ENCODE measurements around the gene FAM32A. TPM values are rescaled to one million over a fixed set of nuclear protein-coding genes. Genes with fewer than 3 reads are reported as not detected.

Gene FAM32A
- total and polyA plus RNA-seq, 2 donors (not counting 1 experiment from before 2014, with no cell fraction given) = 53.4 to 62.0 TPM

DNA sequence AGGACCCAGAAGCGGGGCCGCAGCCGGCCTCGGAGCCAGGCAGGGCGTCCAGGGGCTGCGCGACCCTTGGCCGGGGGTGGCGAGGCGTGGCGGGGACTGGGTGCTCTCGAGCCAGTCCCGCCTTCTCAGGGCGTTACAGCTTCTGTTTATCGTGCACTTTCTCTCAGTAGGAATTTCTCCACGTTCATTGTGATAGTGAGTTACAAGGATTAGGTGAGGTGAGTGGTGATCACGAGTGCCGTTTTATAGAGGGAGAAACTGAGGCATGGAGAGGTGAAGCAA lies 13.1 kb downstream of the FAM32A start:
- Histone ChIP-seq H3K79me2 (ENCODE audit: control insufficient read depth, insufficient read depth, low read length) (peaks cover 67% of the 10 kb centered on the region), H3K9ac (ENCODE audit: low read length) (peak overlapping the region; percentile 98), H3K4me3 (ENCODE audit: control extremely low read depth in 1 of 5, extremely low read depth in 1 of 5, insufficient read depth in 1 of 5, low read depth in 2 of 5, low read length in 4 of 5) (peak overlapping the region; percentile 67 to 92 (median 87)), H3K27ac (ENCODE audit: low read length in 2 of 2) (peak overlapping the region in 1 of 2 donors; percentile 92), H3K4me2 (replicated peaks; ENCODE audit: low read depth, low read length, poor library complexity, severe bottlenecking) (peak overlapping the region; percentile 97), H3K36me3 (replicated peaks in 1 of 2; ENCODE audit: control extremely low read depth in 1 of 2, control insufficient read depth in 1 of 2, extremely low read depth in 1 of 2, insufficient read depth in 2 of 2, low read length in 1 of 2) (peaks cover 0 to 21% of the 10 kb centered on the region in 2 experiments), H2AFZ (ENCODE audit: insufficient read depth, low read depth, low read length, poor library complexity, severe bottlenecking) (peak overlapping the region; percentile 94), H3K27me3 (replicated peaks in 1 of 4; ENCODE audit: control extremely low read depth in 1 of 4, control insufficient read depth in 3 of 4, insufficient read depth in 4 of 4, low read length in 3 of 4) (no peaks in the 10 kb centered on the region), H3K4me1 (ENCODE audit: control insufficient read depth in 2 of 2, insufficient read depth in 2 of 2, low read length in 2 of 2) (peaks cover 18 to 33% of the 10 kb centered on the region in 2 donors), H4K20me1 (ENCODE audit: control insufficient read depth, insufficient read depth, low read length, poor library complexity, severe bottlenecking) (peaks cover 40% of the 10 kb centered on the region), H3K9me3 (ENCODE audit: control extremely low read depth in 1 of 3, control insufficient read depth in 2 of 3, insufficient read depth in 1 of 3, low read length in 2 of 3) (no peaks in the 10 kb centered on the region)
- H3K27me3 Mint-ChIP-seq = no peaks in the 10 kb centered on the region
- H3K4me3 Mint-ChIP-seq = peak overlapping the region; percentile 87
- H3K27ac Mint-ChIP-seq = peak overlapping the region; percentile 79
- no peaks in the 10 kb centered on the region for H3K9me3 Mint-ChIP-seq (ENCODE audit: insufficient read depth)
- ATAC-seq (ENCODE audit: low read depth) (no peak), DNase-seq (no peak)
- H3K4me1 Mint-ChIP-seq = peaks cover 39% of the 10 kb centered on the region
- CTCF ChIA-PET = interaction anchor here (0.6 to 3.7 kb wide), 6 partner anchors 13 to 1107 kb away, joined by 5 to 17 read pairs (median 6); partner anchors contain the start of gene FAM32A
- POLR2A ChIA-PET = interaction anchor here (1.2 to 1.9 kb wide), 3 partner anchors 13 to 130 kb away, joined by 4 to 8 read pairs (median 5); partner anchors contain the start of gene FAM32A
- no peak for TF ChIP-seq EZH2 (IDR thresholded peaks at IDR 0.05; ENCODE audit: borderline replicate concordance, insufficient read depth, low read depth, low read length, poor library complexity, severe bottlenecking)
- TF ChIP-seq, protein P1, sequence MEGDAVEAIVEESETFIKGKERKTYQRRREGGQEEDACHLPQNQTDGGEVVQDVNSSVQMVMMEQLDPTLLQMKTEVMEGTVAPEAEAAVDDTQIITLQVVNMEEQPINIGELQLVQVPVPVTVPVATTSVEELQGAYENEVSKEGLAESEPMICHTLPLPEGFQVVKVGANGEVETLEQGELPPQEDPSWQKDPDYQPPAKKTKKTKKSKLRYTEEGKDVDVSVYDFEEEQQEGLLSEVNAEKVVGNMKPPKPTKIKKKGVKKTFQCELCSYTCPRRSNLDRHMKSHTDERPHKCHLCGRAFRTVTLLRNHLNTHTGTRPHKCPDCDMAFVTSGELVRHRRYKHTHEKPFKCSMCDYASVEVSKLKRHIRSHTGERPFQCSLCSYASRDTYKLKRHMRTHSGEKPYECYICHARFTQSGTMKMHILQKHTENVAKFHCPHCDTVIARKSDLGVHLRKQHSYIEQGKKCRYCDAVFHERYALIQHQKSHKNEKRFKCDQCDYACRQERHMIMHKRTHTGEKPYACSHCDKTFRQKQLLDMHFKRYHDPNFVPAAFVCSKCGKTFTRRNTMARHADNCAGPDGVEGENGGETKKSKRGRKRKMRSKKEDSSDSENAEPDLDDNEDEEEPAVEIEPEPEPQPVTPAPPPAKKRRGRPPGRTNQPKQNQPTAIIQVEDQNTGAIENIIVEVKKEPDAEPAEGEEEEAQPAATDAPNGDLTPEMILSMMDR (IDR thresholded peaks at IDR 0.05) = no peak
- intact Hi-C loops (cut with micrococcal nuclease) = loop anchor here (5.0 kb wide), 4 partner anchors 124 to 1071 kb away; partner anchors contain the start of genes C19orf44, CALR3, CHERP and KLF2
- WGBS (ENCODE audit: insufficient coverage) = 0% methylated on average over 15 of the region's 18 CpGs

DNA sequence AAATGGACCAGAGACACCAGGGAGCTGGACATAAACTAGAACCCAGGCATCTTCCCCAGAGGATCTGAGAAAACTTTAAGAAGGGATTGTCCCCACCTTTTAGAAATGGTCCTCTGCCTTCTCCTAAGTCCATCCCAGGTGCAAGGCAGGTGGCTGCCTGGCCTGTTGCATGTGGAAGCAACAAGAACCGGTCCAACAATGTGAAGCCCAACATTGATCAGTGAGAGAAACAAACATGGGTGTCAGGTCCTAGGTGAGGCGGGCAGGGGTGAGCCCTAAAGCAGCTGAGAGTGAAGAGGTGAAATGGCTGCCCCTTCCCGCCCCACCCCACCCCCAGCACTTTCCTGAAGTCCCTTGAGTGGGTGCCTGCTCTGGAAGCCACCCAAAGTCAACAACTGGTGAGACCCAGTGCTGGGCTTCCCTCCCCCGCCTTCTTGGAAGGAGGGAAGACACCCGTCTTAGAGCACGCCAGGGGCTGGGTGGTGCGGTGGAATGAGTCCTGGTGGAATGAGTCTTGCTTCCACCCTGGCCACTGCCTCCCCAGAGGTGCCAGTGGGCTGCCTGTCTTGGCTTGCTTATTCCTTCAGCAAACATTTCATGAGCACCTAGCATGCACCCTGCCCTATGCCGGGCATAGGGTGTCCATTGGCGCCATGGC lies 14.2 kb downstream of the FAM32A start:
- Histone ChIP-seq H3K4me1 (ENCODE audit: control insufficient read depth in 2 of 2, insufficient read depth in 2 of 2, low read length in 2 of 2) (peaks cover 18 to 39% of the 10 kb centered on the region in 2 donors), H3K4me2 (replicated peaks; ENCODE audit: low read depth, low read length, poor library complexity, severe bottlenecking) (peak overlapping the region; percentile 97), H4K20me1 (ENCODE audit: control insufficient read depth, insufficient read depth, low read length, poor library complexity, severe bottlenecking) (peaks cover 51% of the 10 kb centered on the region), H3K4me3 (ENCODE audit: control extremely low read depth in 1 of 5, extremely low read depth in 1 of 5, insufficient read depth in 1 of 5, low read depth in 2 of 5, low read length in 4 of 5) (no peak overlapping the region), H3K36me3 (replicated peaks in 1 of 2; ENCODE audit: control extremely low read depth in 1 of 2, control insufficient read depth in 1 of 2, extremely low read depth in 1 of 2, insufficient read depth in 2 of 2, low read length in 1 of 2) (peaks cover 0 to 28% of the 10 kb centered on the region in 2 experiments), H3K27ac (ENCODE audit: low read length in 2 of 2) (no peak overlapping the region), H3K9ac (ENCODE audit: low read length) (no peak overlapping the region), H2AFZ (ENCODE audit: insufficient read depth, low read depth, low read length, poor library complexity, severe bottlenecking) (no peak overlapping the region), H3K9me3 (ENCODE audit: control extremely low read depth in 1 of 3, control insufficient read depth in 2 of 3, insufficient read depth in 1 of 3, low read length in 2 of 3) (no peaks in the 10 kb centered on the region), H3K79me2 (ENCODE audit: control insufficient read depth, insufficient read depth, low read length) (peaks cover 75% of the 10 kb centered on the region), H3K27me3 (replicated peaks in 1 of 4; ENCODE audit: control extremely low read depth in 1 of 4, control insufficient read depth in 3 of 4, insufficient read depth in 4 of 4, low read length in 3 of 4) (no peaks in the 10 kb centered on the region)
- no peaks in the 10 kb centered on the region for H3K27me3 Mint-ChIP-seq
- peak overlapping the region; percentile 79 for H3K27ac Mint-ChIP-seq
- H3K4me3 Mint-ChIP-seq = peak overlapping the region; percentile 87
- peaks cover 46% of the 10 kb centered on the region for H3K4me1 Mint-ChIP-seq
- WGBS (ENCODE audit: insufficient coverage) = 92% methylated on average over 6 of the region's 9 CpGs
- POLR2A ChIA-PET = no interaction called here
- H3K9me3 Mint-ChIP-seq (ENCODE audit: insufficient read depth) = no peaks in the 10 kb centered on the region
- CTCF ChIA-PET = interaction anchor here (1.5 to 3.7 kb wide), 3 partner anchors 14 to 219 kb away, joined by 5 to 17 read pairs (median 8); partner anchors contain the start of gene FAM32A
- no peak for DNase-seq
- TF ChIP-seq, protein P1 (IDR thresholded peaks at IDR 0.05) = no peak
- no peak for TF ChIP-seq EZH2 (IDR thresholded peaks at IDR 0.05; ENCODE audit: borderline replicate concordance, insufficient read depth, low read depth, low read length, poor library complexity, severe bottlenecking)
- intact Hi-C loops (cut with micrococcal nuclease) = loop anchor here (5.0 kb wide), 4 partner anchors 123 to 1072 kb away; partner anchors contain the start of genes C19orf44, CALR3, CHERP and KLF2
- no peak for ATAC-seq (ENCODE audit: low read depth)
